ENCODE data around the gene SLC9A4.

Gene SLC9A4

DNA sequence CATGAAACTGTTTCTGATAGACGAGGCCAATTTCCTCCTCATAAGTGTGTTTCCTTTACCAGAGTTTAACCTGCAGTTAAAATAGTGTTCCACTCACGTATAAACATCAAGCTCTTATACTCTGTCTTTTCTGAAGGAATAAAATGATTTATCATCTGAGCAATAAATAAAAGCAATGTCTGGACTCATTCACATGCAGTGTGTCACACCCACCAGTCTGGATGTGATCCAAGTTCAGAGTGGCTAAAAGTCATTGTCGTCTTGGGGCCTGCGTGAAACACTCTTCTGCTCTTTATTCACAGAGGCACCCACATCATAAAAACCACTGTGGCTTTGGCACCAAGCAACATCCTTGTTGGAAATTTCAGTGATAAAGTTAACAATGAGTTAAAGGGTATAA, 19.5 kb upstream of the SLC9A4 start:
- DNase-seq (ENCODE audit: low spot score), result no peak

DNA sequence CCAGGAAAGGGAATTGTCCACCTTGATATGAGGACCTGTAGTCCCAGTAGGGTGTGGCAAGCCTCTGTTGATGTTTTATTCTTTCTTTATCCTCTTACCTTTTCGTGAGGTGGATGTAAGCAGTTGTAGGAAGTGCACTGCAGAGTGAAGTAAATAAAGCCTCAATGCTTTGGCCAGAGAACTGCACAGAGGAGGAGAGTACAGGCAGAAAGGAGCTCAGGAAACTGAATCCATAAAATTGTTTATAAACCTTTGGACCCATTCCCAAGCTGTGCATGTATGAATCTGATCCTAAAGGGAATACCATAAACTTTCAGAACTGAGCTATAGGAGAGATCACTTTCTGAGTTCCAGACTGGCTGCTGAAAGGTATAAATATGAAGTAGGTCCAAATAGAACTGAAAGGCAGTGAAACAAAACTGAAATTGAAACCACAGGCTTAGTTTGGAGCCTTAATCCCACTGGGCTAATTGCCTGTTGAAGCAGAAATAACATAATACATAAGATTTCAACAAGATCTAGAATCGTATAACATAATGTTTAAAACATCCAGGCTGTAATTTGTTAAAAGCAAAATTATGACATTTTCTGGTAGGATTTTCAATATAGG, 17.9 kb upstream of the SLC9A4 start:
- no peak for DNase-seq (ENCODE audit: low spot score)

DNA sequence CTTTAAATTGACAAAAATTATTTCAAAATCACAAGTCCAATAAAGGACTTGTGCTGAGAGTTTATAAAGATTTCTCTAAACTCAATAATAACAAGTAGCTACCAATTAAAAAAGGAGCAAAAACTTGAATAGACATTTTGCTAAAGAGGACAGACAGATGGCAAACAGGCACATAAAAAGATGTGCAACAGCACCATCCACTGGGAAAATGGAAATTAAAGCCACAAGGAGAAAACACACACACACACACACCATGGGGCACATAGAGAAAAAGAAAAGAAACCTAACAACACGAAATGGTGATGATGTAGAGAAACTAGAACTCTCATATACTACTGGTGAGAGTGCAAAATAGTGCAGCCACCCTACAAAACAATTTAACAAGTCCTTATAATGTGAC, 12.6 kb upstream of the SLC9A4 start:
- DNase-seq (ENCODE audit: low spot score), result no peak

DNA sequence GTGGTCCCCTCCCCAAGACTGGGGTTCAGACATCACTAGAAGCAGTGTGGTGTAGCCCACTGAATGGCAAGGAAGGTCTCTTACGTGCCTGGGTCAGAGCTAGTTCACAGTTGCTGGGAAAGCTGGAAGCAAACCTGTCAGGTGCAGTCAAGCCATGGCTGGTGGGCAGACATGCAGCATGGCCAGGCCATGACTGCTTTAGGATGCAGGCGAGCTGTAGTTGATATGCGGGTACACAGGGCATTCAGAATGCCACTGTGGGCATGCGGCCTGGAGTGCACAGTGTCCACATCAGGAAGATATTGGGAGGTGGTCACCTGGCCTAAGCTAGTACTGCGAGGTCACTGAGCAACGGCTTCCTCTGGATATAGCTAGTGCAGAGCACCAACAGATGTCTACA, 11.8 kb upstream of the SLC9A4 start:
- no peak for DNase-seq (ENCODE audit: low spot score)

DNA sequence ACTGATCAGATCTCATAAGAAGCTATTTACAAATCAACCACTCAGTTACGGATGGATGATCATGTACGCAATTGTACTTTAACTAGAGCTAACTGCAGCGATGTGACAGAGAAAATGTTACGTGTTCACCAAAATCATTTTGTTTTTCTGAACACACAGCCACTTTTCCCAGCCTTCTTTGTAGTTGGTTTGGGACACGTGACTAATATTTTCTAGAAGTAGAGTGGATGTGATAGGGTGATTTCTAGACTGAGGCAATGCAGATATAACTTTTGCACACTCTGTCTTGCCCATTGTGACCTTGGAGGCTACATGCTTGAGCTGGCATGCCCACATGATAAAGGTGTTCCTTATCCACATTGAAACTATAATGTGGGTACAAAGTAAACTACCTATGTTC, 9.9 kb upstream of the SLC9A4 start:
- DNase-seq (ENCODE audit: low spot score), result no peak

DNA sequence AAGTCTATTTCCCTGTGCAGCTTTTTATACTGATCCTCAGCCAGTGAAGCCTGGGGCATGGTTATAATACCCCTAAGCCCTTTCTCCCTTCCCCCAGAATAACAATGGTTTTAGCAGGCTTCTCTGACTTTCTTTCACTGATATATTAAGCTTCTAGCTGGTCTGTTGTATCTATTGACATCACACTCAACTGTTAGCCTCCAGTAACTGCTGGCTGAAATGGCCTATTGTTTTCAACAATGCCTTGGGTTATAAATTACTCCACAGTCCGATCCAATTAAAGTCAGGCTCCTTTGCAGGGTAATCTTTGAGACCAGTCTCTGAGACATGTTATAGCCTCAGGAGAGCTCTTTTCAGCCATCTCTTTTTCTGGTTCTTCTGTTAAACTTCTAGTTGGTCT, 2.9 kb upstream of the SLC9A4 start:
- no peak for DNase-seq (ENCODE audit: low spot score)

DNA sequence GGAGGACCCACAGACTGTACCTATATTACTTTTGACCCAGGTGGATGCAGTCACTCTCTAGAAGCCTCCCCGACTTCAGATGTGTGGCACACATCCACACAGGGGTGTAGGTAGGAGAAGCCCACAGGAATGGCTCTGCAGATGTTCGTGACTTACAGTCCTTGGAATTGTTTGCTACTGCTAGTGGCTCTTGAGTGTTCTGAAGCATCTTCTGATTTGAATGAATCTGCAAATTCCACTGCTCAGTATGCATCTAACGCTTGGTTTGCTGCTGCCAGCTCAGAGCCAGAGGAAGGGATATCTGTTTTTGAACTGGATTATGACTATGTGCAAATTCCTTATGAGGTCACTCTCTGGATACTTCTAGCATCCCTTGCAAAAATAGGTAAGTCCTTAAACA, 605 bp downstream of the SLC9A4 start:
- DNase-seq (ENCODE audit: low spot score), result no peak

DNA sequence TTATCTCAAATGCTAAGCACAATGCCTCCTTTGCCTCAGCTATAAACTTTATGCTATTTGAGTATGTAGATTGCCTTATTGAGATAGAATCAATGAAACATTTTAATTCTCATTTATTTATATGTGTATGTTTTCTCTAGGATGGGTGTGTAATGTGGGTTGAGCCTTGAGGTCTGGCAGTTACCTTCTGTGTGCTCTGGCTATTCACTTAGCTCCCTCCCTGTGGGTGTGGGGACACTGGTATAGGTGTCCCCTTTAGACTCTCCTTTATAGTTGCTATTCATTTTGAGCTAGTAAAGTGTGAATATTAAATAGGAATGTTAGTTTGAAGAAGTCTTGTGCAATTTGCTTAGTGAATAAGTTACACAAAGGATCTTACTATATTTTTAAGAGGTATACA, 1.8 kb downstream of the SLC9A4 start:
- DNase-seq (ENCODE audit: low spot score), result no peak

DNA sequence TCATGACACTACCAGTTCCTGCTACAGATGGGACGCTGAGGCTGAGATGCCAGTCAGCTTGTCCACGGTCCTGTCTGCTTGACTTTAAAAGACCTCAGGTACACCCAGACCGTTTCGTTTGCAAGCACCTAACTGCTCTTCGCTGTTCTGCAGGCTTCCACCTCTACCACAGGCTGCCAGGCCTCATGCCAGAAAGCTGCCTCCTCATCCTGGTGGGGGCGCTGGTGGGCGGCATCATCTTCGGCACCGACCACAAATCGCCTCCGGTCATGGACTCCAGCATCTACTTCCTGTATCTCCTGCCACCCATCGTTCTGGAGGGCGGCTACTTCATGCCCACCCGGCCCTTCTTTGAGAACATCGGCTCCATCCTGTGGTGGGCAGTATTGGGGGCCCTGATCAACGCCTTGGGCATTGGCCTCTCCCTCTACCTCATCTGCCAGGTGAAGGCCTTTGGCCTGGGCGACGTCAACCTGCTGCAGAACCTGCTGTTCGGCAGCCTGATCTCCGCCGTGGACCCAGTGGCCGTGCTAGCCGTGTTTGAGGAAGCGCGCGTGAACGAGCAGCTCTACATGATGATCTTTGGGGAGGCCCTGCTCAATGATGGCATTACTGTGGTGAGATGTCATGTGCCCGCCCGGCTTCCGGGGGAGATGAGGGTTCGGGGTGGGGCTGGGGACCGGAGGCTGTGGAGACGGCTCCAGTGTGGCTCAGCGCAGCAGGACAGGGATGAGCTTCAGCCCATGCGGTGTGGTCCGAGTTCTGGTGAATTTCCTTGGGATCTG, 5.9 kb downstream of the SLC9A4 start:
- DNase-seq (ENCODE audit: low spot score), result no peak

DNA sequence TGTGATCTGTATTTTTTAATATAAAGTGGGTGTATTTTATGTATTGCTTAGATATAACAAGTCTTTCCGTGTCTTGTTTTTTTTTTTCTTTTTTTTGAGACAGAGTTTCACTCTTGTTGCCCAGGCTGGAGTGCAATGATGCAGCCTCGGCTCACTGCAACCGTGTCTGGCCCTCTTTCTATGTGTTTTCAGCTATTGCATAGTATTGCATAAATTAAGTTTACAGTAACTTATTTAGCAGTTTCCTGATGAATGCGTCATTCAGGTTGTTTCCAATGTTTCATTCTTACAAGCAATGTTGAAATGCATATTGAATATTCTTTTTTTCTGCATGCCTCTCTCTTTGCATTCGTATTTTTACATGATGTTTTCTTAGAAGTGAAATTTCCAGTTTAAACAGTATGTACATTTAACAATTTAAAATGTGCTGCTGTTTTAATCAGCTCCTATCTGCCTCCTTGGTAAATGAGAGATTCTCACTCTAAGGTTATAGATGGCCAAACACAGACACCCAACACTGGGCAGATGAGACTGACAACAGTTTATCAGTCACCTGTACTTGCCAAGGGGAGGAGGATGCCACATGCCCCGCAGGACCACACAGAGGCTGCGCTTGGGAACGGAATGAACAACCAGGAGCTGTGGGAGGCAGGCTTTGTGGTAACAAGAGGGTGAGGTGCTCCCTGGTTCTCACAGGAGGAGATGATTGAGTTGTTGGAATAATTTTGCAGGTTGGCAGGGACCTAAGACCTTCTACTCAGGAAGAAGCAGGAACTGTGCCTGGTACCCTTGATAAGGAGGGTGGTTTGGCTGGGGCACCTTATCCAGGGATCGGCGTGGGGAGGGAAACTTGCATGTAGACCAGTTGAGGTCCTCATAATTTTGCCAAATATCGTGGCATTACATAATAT, 7.5 kb downstream of the SLC9A4 start:
- DNase-seq (ENCODE audit: low spot score), result no peak

DNA sequence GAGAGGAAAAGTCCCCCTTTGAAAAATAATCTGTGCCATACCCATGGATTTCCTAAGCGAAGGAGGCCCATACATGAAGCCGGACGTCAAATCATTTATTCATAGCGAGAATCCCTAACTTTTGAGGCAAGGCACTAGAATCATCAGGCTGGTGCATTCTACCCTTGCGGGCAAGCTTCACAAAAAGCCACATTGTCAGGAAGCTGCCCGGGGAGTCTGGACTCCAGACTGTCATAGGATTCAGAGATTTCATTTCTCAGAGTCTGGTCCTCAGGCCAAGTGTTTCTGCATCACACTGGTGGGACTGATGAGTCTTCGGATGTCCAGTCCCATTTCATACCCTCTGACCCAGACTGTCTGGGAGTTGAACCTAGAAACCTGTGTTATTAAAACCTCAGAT, 8.9 kb downstream of the SLC9A4 start:
- DNase-seq (ENCODE audit: low spot score), result no peak

DNA sequence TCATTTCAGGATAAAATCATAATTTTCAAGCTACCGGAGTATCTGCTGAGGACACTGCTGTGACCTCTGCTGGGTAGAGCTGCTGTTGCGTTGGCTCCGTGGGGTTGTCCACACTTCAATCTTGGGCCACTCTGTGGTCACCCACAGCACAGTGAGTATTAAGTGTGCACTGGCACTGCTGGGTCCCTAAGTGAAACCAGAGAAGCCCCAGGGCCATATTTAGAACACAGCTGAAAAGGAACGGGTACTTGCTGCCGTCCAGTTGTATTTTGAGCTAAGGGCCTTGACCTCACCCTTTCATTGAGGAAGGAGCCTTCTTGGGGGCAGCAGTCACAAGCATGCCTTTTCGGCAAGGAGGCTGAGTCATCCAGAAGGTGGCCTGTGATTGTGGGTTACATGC, 10.1 kb downstream of the SLC9A4 start:
- no peak for DNase-seq (ENCODE audit: low spot score)

DNA sequence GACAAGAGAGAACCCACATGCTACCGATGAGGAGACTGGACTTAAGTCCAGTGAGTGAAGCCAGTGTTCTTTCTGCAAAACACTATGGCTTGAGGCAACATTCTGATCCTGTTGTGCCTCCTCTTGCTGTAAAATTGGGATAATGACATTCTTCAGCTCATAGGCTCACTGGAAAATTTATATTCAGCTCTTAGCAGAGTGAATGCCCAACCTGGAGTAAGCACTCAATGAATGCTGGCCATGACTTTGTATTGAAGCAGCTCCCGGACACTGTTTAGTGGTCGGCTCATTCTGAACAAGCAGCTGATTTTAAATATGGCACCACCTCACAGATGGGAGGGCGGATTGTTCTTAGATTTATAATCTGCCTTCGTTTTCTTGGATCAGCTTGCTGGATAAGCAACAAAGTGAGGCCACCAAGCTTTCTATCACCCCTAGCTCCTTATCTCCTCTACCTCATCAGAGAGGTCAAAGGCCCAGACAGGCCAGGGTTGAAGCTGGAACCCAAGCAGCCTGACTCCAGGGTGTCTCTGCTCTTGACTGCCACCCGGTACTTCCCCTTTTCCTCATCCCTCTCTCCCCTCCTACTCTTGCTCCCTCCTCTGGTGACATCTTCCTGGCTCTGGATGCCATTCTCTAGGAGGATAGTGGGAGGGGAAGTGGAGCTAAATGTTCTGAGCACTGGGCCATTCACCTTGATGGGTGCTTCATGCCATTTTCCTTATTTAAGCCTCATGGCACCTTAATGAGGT, 11.5 kb downstream of the SLC9A4 start:
- no peak for DNase-seq (ENCODE audit: low spot score)

DNA sequence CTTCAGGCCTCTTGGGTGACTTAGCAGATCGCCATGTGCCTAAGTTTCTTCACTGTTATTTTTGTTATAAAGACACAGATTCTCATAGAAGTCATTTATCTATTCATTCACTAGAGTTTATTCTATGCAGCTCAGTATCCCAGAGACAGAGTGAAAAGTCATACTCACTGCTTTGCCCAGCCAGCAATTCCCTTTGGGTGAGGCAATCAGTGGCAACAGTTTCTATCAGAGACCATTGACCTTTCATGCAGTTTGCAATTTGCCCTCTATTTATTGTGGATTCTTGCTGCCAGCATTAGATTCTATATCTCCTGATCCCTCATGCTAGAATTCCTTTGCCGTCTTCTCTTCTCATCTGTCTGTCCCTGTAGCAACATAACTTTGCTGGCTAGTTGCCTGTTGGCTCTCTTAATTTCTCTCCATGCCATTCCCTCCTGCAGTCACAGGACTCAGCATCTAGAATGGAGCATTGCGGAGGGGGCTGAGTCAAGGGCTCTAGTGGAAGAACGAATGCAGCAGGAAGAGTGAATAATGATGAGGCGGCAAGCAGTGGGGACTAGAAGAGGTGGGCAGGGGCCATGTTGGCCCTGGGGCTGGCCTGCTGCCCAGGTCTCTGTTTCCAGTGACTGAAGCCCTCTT, 12.2 kb downstream of the SLC9A4 start:
- no peak for DNase-seq (ENCODE audit: low spot score)

DNA sequence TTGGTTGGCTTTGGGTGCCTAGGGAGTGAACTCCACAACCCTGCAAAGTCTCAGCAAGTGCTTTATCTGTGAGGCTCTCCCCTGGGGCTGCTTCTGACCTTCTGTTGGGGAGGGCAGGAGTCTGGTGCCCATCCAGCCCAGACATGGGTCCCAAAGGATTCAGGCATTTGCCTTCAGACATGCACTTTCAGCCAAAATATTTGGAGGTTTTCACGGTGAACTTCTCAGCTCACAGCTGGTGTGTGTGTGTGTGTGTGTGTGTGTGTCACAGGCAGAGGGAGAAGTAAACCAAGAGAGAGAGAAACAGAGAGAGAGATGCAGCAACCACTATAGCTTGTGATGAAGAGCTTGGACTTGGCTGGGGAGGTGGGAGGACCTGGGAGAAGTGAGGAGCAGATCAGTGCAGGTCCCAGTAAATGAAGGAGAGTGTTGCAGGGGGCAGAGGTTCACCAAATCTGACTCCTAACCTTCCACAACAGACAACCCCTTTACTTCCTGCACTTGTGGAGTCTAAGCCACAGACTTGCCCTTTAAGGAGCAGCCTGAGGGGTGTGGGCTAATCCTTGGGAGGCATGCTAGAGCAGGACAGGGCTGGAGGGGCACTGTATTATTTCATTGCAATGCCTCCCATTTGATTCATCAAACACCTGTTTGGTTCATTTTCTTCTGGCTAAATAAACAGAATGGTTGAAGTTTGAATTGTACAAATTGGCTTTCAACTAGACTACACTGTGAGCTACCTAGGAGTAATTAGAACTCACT, 14.1 kb downstream of the SLC9A4 start:
- no peak for DNase-seq (ENCODE audit: low spot score)

DNA sequence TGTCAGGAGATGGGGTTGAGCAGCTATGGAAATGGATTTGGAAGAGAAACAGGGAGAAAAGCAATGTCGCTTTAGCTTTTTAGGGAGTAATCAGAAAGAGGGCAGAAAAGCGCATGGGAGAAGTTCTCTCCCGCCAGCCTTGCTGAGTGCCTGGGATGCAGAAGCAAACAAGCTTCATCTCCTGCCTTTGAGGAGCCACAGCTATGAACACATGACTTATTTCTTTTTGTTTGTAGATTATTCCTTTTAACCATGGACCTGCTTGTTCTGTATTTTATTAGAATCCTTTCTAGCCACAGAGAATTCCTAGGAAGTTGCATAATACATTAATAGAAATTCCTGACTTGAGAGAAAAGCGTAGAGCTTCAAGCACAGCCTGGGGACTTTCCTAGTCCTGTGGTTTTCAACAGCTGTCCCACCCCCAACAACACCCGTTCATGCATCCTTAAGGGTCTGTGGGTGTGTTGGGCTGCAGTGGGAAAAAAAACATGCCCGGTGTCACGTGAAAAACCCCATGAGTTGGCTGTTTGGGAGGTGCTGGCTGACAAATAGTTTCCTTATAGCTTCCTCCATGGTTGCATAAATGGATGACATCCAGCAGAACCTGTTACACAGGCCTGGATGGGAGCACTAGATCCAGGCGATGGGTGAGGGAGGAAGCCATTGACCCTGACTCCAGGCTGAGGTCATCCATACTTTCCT, 14.9 kb downstream of the SLC9A4 start:
- DNase-seq (ENCODE audit: low spot score), result no peak

DNA sequence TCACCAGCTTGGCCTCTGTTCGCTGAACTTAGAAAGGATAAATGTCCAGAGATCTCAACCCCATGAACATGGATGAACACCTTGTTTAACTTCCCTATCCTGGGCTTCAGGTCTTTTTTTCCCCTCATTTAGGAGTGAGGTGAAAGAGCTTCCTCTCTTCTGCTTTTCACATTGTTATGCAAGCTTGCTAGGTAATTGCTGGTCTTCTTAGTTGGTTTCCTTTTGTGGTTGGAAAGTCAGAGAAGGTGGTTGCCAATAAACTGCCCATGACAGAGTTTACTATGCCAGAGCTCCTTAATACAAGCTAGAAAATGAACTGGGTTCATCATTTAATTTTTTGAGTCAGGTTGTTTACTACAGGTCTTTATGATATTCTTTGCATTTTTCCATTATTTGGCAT, 16.6 kb downstream of the SLC9A4 start:
- no peak for DNase-seq (ENCODE audit: low spot score)

DNA sequence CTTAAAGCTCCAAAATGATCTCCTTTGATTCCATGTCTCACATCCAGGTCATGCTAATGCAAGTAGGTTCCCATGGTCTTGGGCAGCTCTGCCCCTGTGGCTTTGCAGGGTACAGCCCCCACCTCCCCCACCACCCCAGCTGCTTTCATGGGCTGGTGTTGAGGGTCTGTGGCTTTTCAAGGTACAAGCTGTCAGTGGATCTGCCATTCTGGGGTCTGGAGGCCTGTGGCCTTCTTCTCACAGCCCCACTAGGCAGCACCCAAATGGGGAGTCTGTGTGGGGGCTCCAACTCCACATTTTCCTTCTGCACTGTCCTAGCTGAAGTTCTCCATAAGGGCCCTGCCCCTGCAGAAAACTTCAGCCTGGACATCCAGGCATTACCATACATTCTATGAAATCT, 19.0 kb downstream of the SLC9A4 start:
- no peak for DNase-seq (ENCODE audit: low spot score)

DNA sequence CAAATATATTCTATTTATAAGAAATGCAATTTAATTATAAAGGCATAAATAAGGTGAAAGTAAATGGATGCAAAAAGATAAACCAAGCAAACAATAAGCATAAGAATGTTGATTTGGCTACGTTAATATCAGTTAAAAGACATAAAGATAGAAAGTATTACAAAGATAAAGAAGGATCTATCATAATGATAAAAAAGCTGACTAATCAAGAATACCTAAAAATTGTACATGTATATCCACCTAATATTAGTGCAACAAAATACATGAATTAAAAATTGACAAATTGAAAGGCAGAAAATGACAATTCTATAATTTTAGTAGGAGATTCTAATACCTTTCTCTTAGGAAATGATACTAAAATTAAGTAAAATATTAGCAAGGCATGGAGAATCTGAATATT, 21.5 kb downstream of the SLC9A4 start:
- DNase-seq (ENCODE audit: low spot score), result no peak

DNA sequence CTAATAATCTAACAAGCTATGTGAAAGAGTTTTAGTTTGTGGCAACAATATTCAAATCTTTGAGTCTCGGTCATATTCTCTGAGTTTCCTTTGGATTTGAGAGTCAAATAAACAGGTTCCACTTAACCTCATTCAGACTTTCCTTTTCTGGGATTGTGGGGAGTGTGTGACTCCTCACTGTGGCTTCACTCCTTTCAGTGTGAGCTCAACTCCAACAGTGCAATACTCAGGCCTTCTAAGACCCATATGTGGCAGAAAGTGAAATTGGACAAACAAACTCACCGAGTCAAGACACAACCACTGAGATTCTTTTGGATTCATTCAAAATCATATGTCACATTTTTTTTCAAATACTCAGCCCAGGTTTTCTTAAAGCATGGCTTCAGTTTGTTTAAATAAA, 25.4 kb downstream of the SLC9A4 start:
- no peak for DNase-seq (ENCODE audit: low spot score)

Data from pons (tissue), 1 donor.